H1 (cell line): ENCODE data around the gene UBE2E1. TPM values are rescaled to one million over a fixed set of nuclear protein-coding genes. Genes with fewer than 3 reads are reported as not detected.

Experiments
- CTCF ChIA-PET: fragments of 300-600 bp; sonication (Branson Sonifier 250); formaldehyde crosslinking; loops from one replicate; lab custom pipeline; 2021; ENCODE audit not compliant: partially characterized antibody; lab: Charles Lee
- POLR2A ChIA-PET: fragments of 300-600 bp; sonication (Branson Sonifier 250); formaldehyde crosslinking; loops from one replicate; lab custom pipeline; 2021; ENCODE audit warnings: inconsistent platforms; ENCODE audit not compliant: partially characterized antibody; lab: Charles Lee
- DNase-seq, 2 experiments: peaks; one replicate each; pipeline versions ENCODE4 v3.0.0 to v3.0.0-alpha.2; 2010 to 2022; ENCODE audit warnings: low spot score in 2 of 2, low read depth in 1 of 2, mixed read lengths in 1 of 2
- FAIRE-seq: peaks from 2 replicates; lab custom pipeline; 2011; peaks lifted over from hg19 to GRCh38; lab: Jason Lieb, UNC
- H2AFZ ChIP-seq: 2 replicates; pipeline ENCODE4 v1.8.1; 2012; ENCODE audit warnings: low read length, inconsistent platforms
- H2AK5ac ChIP-seq: 2 replicates; pipeline ENCODE4 v1.6.1; 2013; ENCODE audit warnings: low read depth, low read length
- H2BK120ac ChIP-seq: replicated peaks from 2 replicates; pipeline ENCODE3; 2013; ENCODE audit warnings: low read depth, low read length, inconsistent platforms
- H2BK12ac ChIP-seq: 2 replicates; pipeline ENCODE4 v1.6.1; 2013; ENCODE audit warnings: low read depth, low read length
- H2BK15ac ChIP-seq: 2 replicates; pipeline ENCODE4 v1.6.1; 2013; ENCODE audit warnings: low read length
- H2BK20ac ChIP-seq: 2 replicates; pipeline ENCODE4 v1.6.1; 2013; ENCODE audit warnings: low read length
- H2BK5ac ChIP-seq: 2 replicates; pipeline ENCODE4 v1.6.1; 2013; ENCODE audit warnings: low read depth, low read length
- H3K14ac ChIP-seq: 2 replicates; pipeline ENCODE4 v1.6.1; 2013; ENCODE audit warnings: inconsistent platforms; ENCODE audit not compliant: insufficient read length
- H3K18ac ChIP-seq: 2 replicates; pipeline ENCODE4 v1.6.1; 2013; ENCODE audit warnings: low read length; ENCODE audit errors: extremely low read depth
- H3K23ac ChIP-seq: 2 replicates; pipeline ENCODE4 v1.6.1; 2013; ENCODE audit warnings: inconsistent platforms; ENCODE audit not compliant: insufficient read length
- H3K23me2 ChIP-seq: 2 replicates; pipeline ENCODE4 v1.6.1; 2013; ENCODE audit warnings: low read depth, low read length
- H3K27ac ChIP-seq: 2 replicates; pipeline ENCODE4 v1.6.1; 2011; ENCODE audit warnings: low read depth, low read length, inconsistent platforms
- H3K27me3 ChIP-seq, 4 experiments: replicated peaks in 1 of 4; 1 replicate in 1 of 4; 2 replicates in 3 of 4; pipeline versions ENCODE4 v1.6.1 to v1.8.1; 2011 to 2013; ENCODE audit warnings: low read length in 3 of 4, mild to moderate bottlenecking in 3 of 4, inconsistent platforms in 2 of 4, mixed read lengths in 2 of 4, moderate library complexity in 1 of 4; ENCODE audit not compliant: control insufficient read depth in 3 of 4, insufficient read depth in 3 of 4; ENCODE audit errors: extremely low read depth in 1 of 4
- H3K36me3 ChIP-seq, 4 experiments: 2 replicates each; pipeline versions ENCODE4 v1.6.1 to v1.8.1; 2011 to 2013; ENCODE audit warnings: mild to moderate bottlenecking in 4 of 4, low read length in 3 of 4, moderate library complexity in 2 of 4, control low read depth in 1 of 4, inconsistent platforms in 1 of 4; ENCODE audit not compliant: insufficient read depth in 4 of 4, control insufficient read depth in 2 of 4
- H3K4ac ChIP-seq: replicated peaks from 2 replicates; pipeline ENCODE3; 2013; ENCODE audit warnings: low read length, low read depth, mixed read lengths, inconsistent platforms; ENCODE audit not compliant: insufficient read length
- H3K4me1 ChIP-seq, 4 experiments: replicated peaks in 1 of 4; 1 replicate in 1 of 4; 2 replicates in 3 of 4; pipeline versions ENCODE4 v1.6.1 to v1.8.1; 2011 to 2013; ENCODE audit warnings: low read length in 3 of 4, inconsistent platforms in 2 of 4, mixed read lengths in 1 of 4; ENCODE audit not compliant: insufficient read depth in 4 of 4, control insufficient read depth in 3 of 4
- H3K4me2 ChIP-seq, 2 experiments: 2 replicates each; pipeline versions ENCODE4 v1.6.1 to v1.8.1; 2011 to 2013; ENCODE audit warnings: low read depth in 2 of 2, low read length in 2 of 2, control low read depth in 1 of 2, inconsistent platforms in 1 of 2, mild to moderate bottlenecking in 1 of 2; ENCODE audit not compliant: insufficient read depth in 1 of 2
- H3K4me3 ChIP-seq, 4 experiments: fragments of 200-600, 300-600 bp in 1 of 4; sonication (generic), shearing (Covaris generic), sonication (Bioruptor Twin) in 1 of 4; 2 replicates each; pipeline versions ENCODE4 v1.5.1 to v1.8.1; 2011 to 2016; ENCODE audit warnings: low read length in 4 of 4, low read depth in 3 of 4, control low read depth in 2 of 4, inconsistent platforms in 2 of 4, mild to moderate bottlenecking in 2 of 4, mixed read lengths in 1 of 4, moderate library complexity in 1 of 4; ENCODE audit not compliant: insufficient read depth in 2 of 4; ENCODE audit errors: extremely low read depth in 1 of 4
- H3K56ac ChIP-seq: replicated peaks from 2 replicates; pipeline ENCODE3; 2013; ENCODE audit warnings: low read depth, mild to moderate bottlenecking, mixed read lengths, low read length, inconsistent platforms; ENCODE audit not compliant: insufficient read length
- H3K79me1 ChIP-seq: 2 replicates; pipeline ENCODE4 v1.6.1; 2013; ENCODE audit warnings: low read depth, low read length, control low read depth
- H3K79me2 ChIP-seq, 2 experiments: 2 replicates each; pipeline versions ENCODE4 v1.6.1 to v1.8.1; 2012 to 2013; ENCODE audit warnings: low read length in 2 of 2, mild to moderate bottlenecking in 2 of 2, inconsistent platforms in 1 of 2; ENCODE audit not compliant: insufficient read depth in 2 of 2, control insufficient read depth in 1 of 2
- H3K9ac ChIP-seq, 4 experiments: replicated peaks in 1 of 4; 1 replicate in 1 of 4; 2 replicates in 3 of 4; pipeline versions ENCODE4 v1.6.1 to v1.8.1; 2011 to 2013; ENCODE audit warnings: low read depth in 3 of 4, low read length in 3 of 4, control low read depth in 2 of 4, mild to moderate bottlenecking in 2 of 4, moderate library complexity in 2 of 4, inconsistent platforms in 1 of 4; ENCODE audit errors: extremely low read depth in 1 of 4
- H3K9me3 ChIP-seq, 2 experiments: 2 replicates each; pipeline versions ENCODE4 v1.6.1 to v1.8.1; 2012 to 2013; ENCODE audit warnings: mild to moderate bottlenecking in 2 of 2, moderate library complexity in 2 of 2, control low read depth in 1 of 2, inconsistent platforms in 1 of 2, low read depth in 1 of 2, low read length in 1 of 2, mixed read lengths in 1 of 2; ENCODE audit not compliant: insufficient read depth in 2 of 2
- H4K20me1 ChIP-seq, 2 experiments: replicated peaks in 1 of 2; 2 replicates each; pipeline versions ENCODE3 to v1.8.1; 2011 to 2013; ENCODE audit warnings: inconsistent platforms in 2 of 2, low read length in 2 of 2, mild to moderate bottlenecking in 1 of 2; ENCODE audit not compliant: insufficient read depth in 2 of 2, control insufficient read depth in 1 of 2
- H4K5ac ChIP-seq: 2 replicates; pipeline ENCODE4 v1.6.1; 2013; ENCODE audit warnings: low read length, low read depth, mixed read lengths, inconsistent platforms; ENCODE audit not compliant: insufficient read length
- H4K8ac ChIP-seq: 2 replicates; pipeline ENCODE4 v1.8.0; 2013; ENCODE audit warnings: mild to moderate bottlenecking, moderate library complexity, low read length, inconsistent platforms; ENCODE audit not compliant: insufficient read depth; ENCODE audit errors: extremely low read depth
- H4K91ac ChIP-seq: replicated peaks from 2 replicates; pipeline ENCODE3; 2013; ENCODE audit warnings: low read length, mixed read lengths, inconsistent platforms; ENCODE audit not compliant: insufficient read length
- SIN3A ChIP-seq, 2 experiments: IDR thresholded peaks in 1 of 2; conservative IDR thresholded peaks in 1 of 2; 2 replicates each; pipeline ENCODE4 v1.6.1; 2011 to 2012; ENCODE audit warnings: low read length in 2 of 2, improper control_type of control experiment in 1 of 2, low read depth in 1 of 2, mild to moderate bottlenecking in 1 of 2
- TAF7 ChIP-seq: optimal IDR thresholded peaks from 2 replicates; pipeline ENCODE3; 2011; ENCODE audit warnings: low read depth, mild to moderate bottlenecking, inconsistent platforms, low read length, moderate library complexity, borderline replicate concordance
- WGBS, 2 experiments: shearing (Covaris generic) in 1 of 2; methylation state at CpG; one replicate each; pipeline versions ENCODE4 v1.1.6 to v1.1.7; 2013 to 2015; ENCODE audit warnings: low lambda C conversion rate in 2 of 2, mixed read lengths in 2 of 2, inconsistent platforms in 1 of 2, low coverage in 1 of 2, missing lambda C conversion rate in 1 of 2; ENCODE audit not compliant: insufficient replicate concordance in 2 of 2, insufficient coverage in 1 of 2, insufficient read length in 1 of 2; ENCODE audit errors: extremely low coverage in 1 of 2, missing lambda C conversion rate in 1 of 2; 5-methylcytosine and 5-hydroxymethylcytosine counted together
- polyA plus RNA-seq, 7 experiments: library from polyadenylated mRNA; depleted of rRNA in 3 of 7; stranded (reverse) in 5 of 7; unstranded in 2 of 7; fragments of >200 nt in 5 of 7; fragments of 200-250 nt in 2 of 7; gene quantifications; 1 replicate in 5 of 7; 2 replicates in 1 of 7; 4 replicates in 1 of 7; pipeline versions ENCODE4 v1.2.1 to v1.2.3, GENCODE V29; 2011 to 2013; ENCODE audit warnings: missing spikeins in 2 of 7, mixed read lengths in 2 of 7
- total RNA-seq: library from RNA; stranded (reverse); fragmentation: NEBNext Ultra II Directional; extraction: Animal tissue kit (Norgen Biotek cat#: 25700); gene quantifications from 2 replicates; pipeline ENCODE4 v1.2.1, GENCODE V29; 2021

UBE2E1 gene
- total and polyA plus RNA-seq, 2 of the 8 experiments (the other 6 are each of a cell fraction or from before 2014, with no cell fraction given): 109 to 141 TPM

- H3K9ac ChIP-seq: peak overlapping the region; percentile 58 to 99 (median 85)
- H3K79me1 ChIP-seq: no peaks in the 10 kb centered on the region
- peaks cover 15 to 35% (median 22%) of the 10 kb centered on the region in 4 experiments for H3K36me3 ChIP-seq
- H4K91ac ChIP-seq: peak overlapping the region; percentile 71
- H3K27me3 ChIP-seq: no peaks in the 10 kb centered on the region; a peak in 1 of 7 replicates
- WGBS, 2 experiments: 5% methylated on average over 36 of the region's 48 CpGs; no CpG with 5 or more reads in 1 of the 2 experiments
- H4K8ac ChIP-seq: peak overlapping the region; percentile 81
- H2AK5ac ChIP-seq: no peak overlapping the region
- ChIA-PET POLR2A (interaction anchor here (0.6 to 11.5 kb wide), 79 partner anchors 8 to 790 kb away, joined by 3 to 363 read pairs (median 5); partner anchors contain the start of gene NR1D2), CTCF (interaction anchor here (0.6 to 3.5 kb wide), 8 partner anchors 11 to 53 kb away, joined by 3 to 21 read pairs (median 4); no protein-coding TSS in a partner anchor)
- peak overlapping the region; percentile 35; the same call in 1 of the 2 replicates for H3K27ac ChIP-seq
- no peak overlapping the region; the same call in 1 of the 2 replicates for H2AFZ ChIP-seq
- H2BK20ac ChIP-seq: no peak overlapping the region
- no peak overlapping the region for H2BK12ac ChIP-seq
- H3K9me3 ChIP-seq: no peaks in the 10 kb centered on the region
- no peak overlapping the region for H3K23ac ChIP-seq
- no peak overlapping the region for H2BK15ac ChIP-seq
- H3K4me1 ChIP-seq: peaks cover 5 to 8% (median 6%) of the 10 kb centered on the region in 4 experiments; a peak in 5 of 7 replicates
- DNase-seq (no peak), FAIRE-seq (no peak)
- H3K18ac ChIP-seq: peak overlapping the region; percentile 64
- H3K4me3 ChIP-seq: peak overlapping the region; percentile 86 to 99 (median 92)
- peak overlapping the region; percentile 85 for H3K56ac ChIP-seq
- peaks cover 9 to 14% of the 10 kb centered on the region in 2 experiments for H4K20me1 ChIP-seq
- peak overlapping the region; percentile 88 for H3K14ac ChIP-seq
- peak overlapping the region; percentile 45; the same call in 1 of the 2 replicates for H2BK5ac ChIP-seq
- peak overlapping the region; percentile 57 for H4K5ac ChIP-seq
- H3K23me2 ChIP-seq: peaks cover 17% of the 10 kb centered on the region
- peak overlapping the region; percentile 40 for H2BK120ac ChIP-seq
- H3K4me2 ChIP-seq: peak overlapping the region; percentile 67 to 93
- peaks cover 0 to 58% of the 10 kb centered on the region in 2 experiments; a peak in 3 of 4 replicates for H3K79me2 ChIP-seq
- no peak overlapping the region for H3K4ac ChIP-seq
- TF ChIP-seq TAF7 (peak; percentile 25), SIN3A (conservative IDR thresholded peaks at IDR 0.05 in 1 of 2, IDR thresholded peaks at IDR 0.05 in 1 of 2; ENCODE audit: low read depth in 1 of 2, low read length in 2 of 2) (peak in 1 of 2 experiments; percentile 73; a peak in 2 of 4 replicates)
Measured at GRCh38 chr3:23916152-23916885, 110.6 kb downstream of the UBE2E1 start.
